ENCODE data around the gene RNF166. TPM values are rescaled to one million over a fixed set of nuclear protein-coding genes. Genes with fewer than 3 reads are reported as not detected.

Gene RNF166
- total and polyA plus RNA-seq, 2 of the 13 experiments (the other 11 are each of a cell fraction or from before 2014, with no cell fraction given), result 21.4 to 23.0 TPM

GRCh38 chr16:88724855-88725555 lies 18.8 kb upstream of the RNF166 start (continued):
- no peak for TF ChIP-seq ZNF318 (CRISPR knock-in tag; IDR thresholded peaks at IDR 0.05)
- TF ChIP-seq ELF3 (CRISPR knock-in tag; IDR thresholded peaks at IDR 0.05), result no peak

- ATAC-seq (no peak), DNase-seq (ENCODE audit: low spot score) (no peak), FAIRE-seq (no peak)
- Histone ChIP-seq H3K27ac (ENCODE audit: extremely low read length, insufficient read depth, low read length) (no peak overlapping the region), H3K4me1 (ENCODE audit: insufficient read depth, low read length) (no peaks in the 10 kb centered on the region), H3K4me2 (ENCODE audit: low read depth, low read length) (no peak overlapping the region), H3K9ac (ENCODE audit: insufficient read depth, low read depth, low read length) (no peak overlapping the region), H4K20me1 (ENCODE audit: insufficient read depth, low read length) (no peaks in the 10 kb centered on the region), H2AFZ (ENCODE audit: low read length) (no peak overlapping the region), H3K4me3 (replicated peaks in 1 of 3; ENCODE audit: insufficient read depth in 1 of 3, low read depth in 2 of 3, low read length in 3 of 3) (no peak overlapping the region), H3K27me3 (ENCODE audit: control insufficient read depth in 1 of 2, insufficient read depth in 2 of 2, low read length in 2 of 2) (no peaks in the 10 kb centered on the region), H3K9me3 (ENCODE audit: low read length) (no peaks in the 10 kb centered on the region), H3K79me2 (ENCODE audit: insufficient read depth, low read length) (no peaks in the 10 kb centered on the region), H3K36me3 (replicated peaks in 1 of 2; ENCODE audit: control insufficient read depth in 1 of 2, insufficient read depth in 2 of 2, low read length in 2 of 2) (peaks cover 68 to 88% of the 10 kb centered on the region in 2 experiments; a peak in 4 of 5 replicates)
- intact Hi-C loops (cut with micrococcal nuclease; ENCODE audit: unreplicated experiment), result no loop called here
- TF ChIP-seq SNAPC4 (CRISPR knock-in tag; IDR thresholded peaks at IDR 0.05) (no peak), HOXA9 (CRISPR knock-in tag; IDR thresholded peaks at IDR 0.05; ENCODE audit: borderline replicate concordance) (0 out of 2 replicates have a peak, but pooled peaks have one; percentile 10), ZNF619 (CRISPR knock-in tag; IDR thresholded peaks at IDR 0.05) (no peak), ADNP (CRISPR knock-in tag; IDR thresholded peaks at IDR 0.05) (no peak)
- ChIA-PET CTCF (ENCODE audit: low intra/inter-chr PET ratio, low total read pairs) (no interaction called here), POLR2A (interaction anchor here (0.7 kb wide), 1 partner anchor 9 kb away, joined by 4 read pairs; no protein-coding TSS in a partner anchor)
- in situ Hi-C loops (cut with HindIII; ENCODE audit: extremely low pct_ligation_motif_present, low pct_unique_long_range_greater_than_20kb), result no loop called here
- 97% methylated on average over 15 of the region's 17 CpGs for WGBS (ENCODE audit: low lambda C conversion rate)
- no TSS peak for BruUV-seq (replicated peaks)
These were observed 17.7 kb upstream of the RNF166 start for GRCh38 chr16:88723911-88724310.
